Fibroblast of pulmonary artery (primary cell): ENCODE results near the gene KDM2A.

ENCODE experiments used
- DNase-seq: peaks from one replicate; pipeline ENCODE4 v3.0.0-alpha.2; 2010; ENCODE audit warnings: low read depth
- H3K4me3 ChIP-seq: replicated peaks from 2 replicates; pipeline ENCODE4 v1.5.1; 2011; ENCODE audit warnings: low read depth, mild to moderate bottlenecking, control low read depth, low read length, moderate library complexity
- TF ChIP-seq, protein P1 (sequence below): IDR thresholded peaks from 2 replicates; pipeline ENCODE4 v1.5.1; 2011; ENCODE audit warnings: mild to moderate bottlenecking, control low read depth, low read length, inconsistent platforms; ENCODE audit errors: missing control alignments

KDM2A gene

DNA sequence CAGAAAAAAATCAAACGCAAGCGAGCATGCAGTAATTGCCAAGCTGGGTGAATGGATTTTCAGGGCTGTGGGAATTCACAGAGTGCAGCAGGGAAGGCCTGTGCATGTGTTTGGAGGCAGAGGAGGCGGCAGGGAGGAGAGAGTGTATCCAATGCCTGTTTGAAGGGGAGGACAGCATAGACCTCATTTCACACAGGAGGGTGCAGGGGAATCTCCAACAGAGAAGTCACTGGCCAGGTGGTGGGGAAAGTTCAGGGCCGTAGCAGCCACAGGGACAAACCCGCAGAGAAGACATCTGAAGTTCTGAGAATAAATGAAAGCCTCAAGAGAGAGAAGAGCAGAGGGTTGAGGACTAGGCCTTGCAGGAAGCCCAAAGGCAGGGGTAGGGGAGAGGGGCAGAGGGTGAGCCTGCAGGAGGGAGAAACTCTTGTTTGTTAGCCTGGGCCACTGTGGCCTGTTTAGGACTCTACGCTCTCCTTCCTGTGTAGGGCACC lies 19.2 kb upstream of the KDM2A start:
- DNase-seq: no peak
- no peak overlapping the region for H3K4me3 ChIP-seq
- TF ChIP-seq, protein P1, sequence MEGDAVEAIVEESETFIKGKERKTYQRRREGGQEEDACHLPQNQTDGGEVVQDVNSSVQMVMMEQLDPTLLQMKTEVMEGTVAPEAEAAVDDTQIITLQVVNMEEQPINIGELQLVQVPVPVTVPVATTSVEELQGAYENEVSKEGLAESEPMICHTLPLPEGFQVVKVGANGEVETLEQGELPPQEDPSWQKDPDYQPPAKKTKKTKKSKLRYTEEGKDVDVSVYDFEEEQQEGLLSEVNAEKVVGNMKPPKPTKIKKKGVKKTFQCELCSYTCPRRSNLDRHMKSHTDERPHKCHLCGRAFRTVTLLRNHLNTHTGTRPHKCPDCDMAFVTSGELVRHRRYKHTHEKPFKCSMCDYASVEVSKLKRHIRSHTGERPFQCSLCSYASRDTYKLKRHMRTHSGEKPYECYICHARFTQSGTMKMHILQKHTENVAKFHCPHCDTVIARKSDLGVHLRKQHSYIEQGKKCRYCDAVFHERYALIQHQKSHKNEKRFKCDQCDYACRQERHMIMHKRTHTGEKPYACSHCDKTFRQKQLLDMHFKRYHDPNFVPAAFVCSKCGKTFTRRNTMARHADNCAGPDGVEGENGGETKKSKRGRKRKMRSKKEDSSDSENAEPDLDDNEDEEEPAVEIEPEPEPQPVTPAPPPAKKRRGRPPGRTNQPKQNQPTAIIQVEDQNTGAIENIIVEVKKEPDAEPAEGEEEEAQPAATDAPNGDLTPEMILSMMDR: no peak

- DNase-seq: no peak
- TF ChIP-seq, protein P1: no peak
- H3K4me3 ChIP-seq: no peak overlapping the region
Measured at GRCh38 chr11:67102664-67103063, 16.4 kb upstream of the KDM2A start.

- DNase-seq: no peak
- H3K4me3 ChIP-seq: no peak overlapping the region
- TF ChIP-seq, protein P1: no peak
Measured at GRCh38 chr11:67105964-67106363, 13.1 kb upstream of the KDM2A start.

- H3K4me3 ChIP-seq: no peak overlapping the region
- no peak for DNase-seq
- TF ChIP-seq, protein P1: no peak
Measured at GRCh38 chr11:67111261-67111660, 7.8 kb upstream of the KDM2A start.

DNA sequence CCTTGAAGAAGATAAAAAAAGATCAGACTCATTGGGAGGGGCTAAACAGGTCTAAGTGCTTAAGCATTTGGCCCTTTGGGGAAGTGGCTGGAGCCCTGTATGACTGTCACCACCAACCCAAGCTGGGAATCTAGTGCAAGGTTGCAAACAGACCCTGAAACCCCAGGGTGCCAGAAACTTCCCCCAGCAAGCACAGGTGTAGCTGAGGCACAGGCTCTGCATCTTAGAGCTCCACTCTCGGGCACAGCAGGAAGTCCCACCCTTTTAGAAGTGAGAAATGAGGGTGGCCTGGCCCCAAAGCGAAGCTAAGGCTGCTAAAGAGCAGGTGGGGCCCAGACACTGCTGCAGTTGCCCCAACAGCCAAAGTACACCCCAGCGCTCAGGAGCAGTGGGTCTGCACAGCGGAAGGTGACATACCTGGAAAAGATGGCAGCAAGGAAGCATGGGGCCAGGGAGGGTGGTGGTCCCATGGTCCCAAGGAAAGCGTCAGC lies 5.8 kb upstream of the KDM2A start:
- H3K4me3 ChIP-seq: no peak overlapping the region
- DNase-seq: no peak
- TF ChIP-seq, protein P1: no peak

- no peak for DNase-seq
- TF ChIP-seq, protein P1: no peak
- no peak overlapping the region for H3K4me3 ChIP-seq
Measured at GRCh38 chr11:67114275-67114896, 4.7 kb upstream of the KDM2A start.

DNA sequence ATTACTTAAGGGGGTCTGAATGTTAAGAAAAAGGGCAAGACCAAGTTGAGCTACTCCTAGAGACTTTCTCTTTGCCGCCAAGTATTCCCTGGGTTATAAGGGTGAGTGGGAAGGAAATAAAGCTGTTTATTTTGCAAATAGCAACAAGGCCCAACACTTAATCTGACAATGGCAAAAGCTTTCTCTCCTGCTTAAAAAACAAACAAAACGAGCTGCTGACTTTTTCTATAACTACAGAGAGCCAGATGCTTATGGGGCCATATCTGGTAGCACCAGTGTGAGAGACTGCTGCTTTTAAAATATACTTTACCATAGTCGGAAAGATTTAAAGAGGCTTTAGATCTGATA lies 2.3 kb upstream of the KDM2A start:
- no peak for DNase-seq
- TF ChIP-seq, protein P1: no peak
- no peak overlapping the region for H3K4me3 ChIP-seq
